ENCODE results near the gene TMEM219.

The TMEM219 gene, protein sequence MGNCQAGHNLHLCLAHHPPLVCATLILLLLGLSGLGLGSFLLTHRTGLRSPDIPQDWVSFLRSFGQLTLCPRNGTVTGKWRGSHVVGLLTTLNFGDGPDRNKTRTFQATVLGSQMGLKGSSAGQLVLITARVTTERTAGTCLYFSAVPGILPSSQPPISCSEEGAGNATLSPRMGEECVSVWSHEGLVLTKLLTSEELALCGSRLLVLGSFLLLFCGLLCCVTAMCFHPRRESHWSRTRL

DNA sequence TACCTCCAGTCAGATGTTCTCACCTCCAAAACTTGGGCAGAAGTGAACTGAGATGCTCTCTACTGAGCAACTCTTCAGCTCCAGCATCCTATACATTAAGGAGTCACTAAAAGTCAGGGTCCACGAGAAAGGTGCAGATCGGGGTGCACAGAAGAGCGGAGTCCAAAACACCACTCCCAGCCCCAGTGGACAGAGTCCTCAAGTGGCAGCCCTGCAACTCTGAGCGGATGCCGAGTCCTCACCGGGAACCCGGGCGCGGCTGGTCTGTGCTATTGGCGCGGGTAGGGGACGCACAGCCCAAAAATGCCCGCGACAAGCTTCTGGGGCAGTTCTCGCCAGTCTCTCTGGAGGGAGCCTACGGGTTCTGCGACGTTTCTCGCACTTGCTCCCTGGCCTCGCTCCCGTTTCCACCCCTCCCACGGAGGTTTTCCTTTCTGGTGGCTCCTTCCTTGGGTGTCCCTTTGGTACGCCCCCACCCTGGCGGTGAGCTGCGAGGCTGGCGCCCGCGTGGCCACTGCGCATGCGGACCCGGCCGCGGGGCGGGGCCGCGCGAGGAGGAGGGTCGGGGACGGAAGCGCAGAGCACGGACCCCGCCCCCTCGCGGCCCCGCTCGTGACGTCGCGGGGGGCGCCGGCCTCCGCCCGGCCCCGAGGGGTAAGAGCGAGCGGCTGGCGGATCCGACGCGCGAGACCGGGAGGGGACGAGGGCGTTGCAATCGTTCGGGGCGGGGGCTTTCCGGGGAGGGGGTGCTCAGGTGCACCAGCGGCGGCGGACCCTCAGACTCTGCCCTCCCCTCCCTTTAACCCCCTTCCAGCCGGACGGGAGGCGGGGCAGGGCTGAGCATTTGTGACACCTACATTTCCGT is at the start of gene TMEM219:
Gene TMEM219 (plus strand): TSS at position 601 of the 865 bp plus-strand sequence. CDS start 1,065 bp downstream, outside the sequence.
- peaks cover 6% of the 10 kb centered on the region for H3K36me3 ChIP-seq (ENCODE audit: insufficient read depth, low read length)
- H3K27me3 ChIP-seq (ENCODE audit: insufficient read depth, low read length), result no peaks in the 10 kb centered on the region
- H3K4me1 ChIP-seq (ENCODE audit: insufficient read depth, low read length), result peaks cover 6% of the 10 kb centered on the region
- H3K9me3 ChIP-seq (ENCODE audit: low read length), result peaks cover 2% of the 10 kb centered on the region
- peak within 1 kb of the TSS; percentile 44 for H2AFZ ChIP-seq (ENCODE audit: low read depth, low read length)
- H3K4me3 ChIP-seq (ENCODE audit: low read length), result peak within 1 kb of the TSS; percentile 62

DNA sequence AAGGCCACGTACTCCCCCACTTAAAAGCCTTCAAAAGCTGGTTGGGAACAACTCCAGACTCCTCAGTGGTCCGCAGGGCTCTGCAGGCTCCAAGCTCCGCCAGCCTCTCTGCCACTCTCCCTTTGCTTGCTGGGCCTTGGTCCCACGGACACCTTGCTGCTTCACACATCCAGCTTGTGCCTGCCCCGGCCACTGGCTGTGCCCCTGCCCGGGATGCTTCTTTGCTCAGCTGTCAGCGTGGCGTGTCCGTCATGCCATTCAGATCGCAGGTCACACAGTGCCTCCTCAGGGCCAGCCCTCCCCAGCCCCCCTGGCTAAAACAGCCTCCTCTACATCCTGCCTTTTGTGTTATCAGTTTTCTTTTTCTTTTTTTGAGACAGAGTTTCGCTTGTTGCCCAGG is 49.8 kb upstream of the TMEM219 start:
- Histone ChIP-seq H2AFZ (ENCODE audit: low read depth, low read length) (no peak overlapping the region), H3K4me1 (ENCODE audit: insufficient read depth, low read length) (no peaks in the 10 kb centered on the region), H3K27me3 (ENCODE audit: insufficient read depth, low read length) (no peaks in the 10 kb centered on the region), H3K9me3 (ENCODE audit: low read length) (peaks cover 2% of the 10 kb centered on the region), H3K4me3 (ENCODE audit: low read length) (no peak overlapping the region), H3K36me3 (ENCODE audit: insufficient read depth, low read length) (peaks cover 8% of the 10 kb centered on the region)

DNA sequence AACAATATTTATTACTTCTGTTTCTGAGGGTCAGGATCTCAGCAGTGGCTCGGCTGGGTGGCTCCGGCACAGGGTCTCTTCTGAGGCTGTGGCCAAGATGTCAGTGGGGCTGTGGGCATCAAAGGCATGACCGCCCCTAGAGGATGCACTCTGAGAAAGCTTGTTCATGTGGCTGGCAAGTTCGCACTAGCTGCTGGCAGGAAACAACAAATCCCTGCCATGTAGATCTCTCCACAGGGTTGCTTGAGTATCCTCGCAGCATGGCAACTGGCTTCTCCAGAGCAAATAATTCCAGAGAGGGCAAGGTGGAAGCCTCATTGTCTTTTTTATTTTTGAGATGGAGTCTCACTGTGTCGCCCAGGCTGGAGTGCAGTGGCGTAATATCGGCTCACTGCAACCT is 48.4 kb upstream of the TMEM219 start:
- H3K36me3 ChIP-seq (ENCODE audit: insufficient read depth, low read length), result peaks cover 12% of the 10 kb centered on the region

DNA sequence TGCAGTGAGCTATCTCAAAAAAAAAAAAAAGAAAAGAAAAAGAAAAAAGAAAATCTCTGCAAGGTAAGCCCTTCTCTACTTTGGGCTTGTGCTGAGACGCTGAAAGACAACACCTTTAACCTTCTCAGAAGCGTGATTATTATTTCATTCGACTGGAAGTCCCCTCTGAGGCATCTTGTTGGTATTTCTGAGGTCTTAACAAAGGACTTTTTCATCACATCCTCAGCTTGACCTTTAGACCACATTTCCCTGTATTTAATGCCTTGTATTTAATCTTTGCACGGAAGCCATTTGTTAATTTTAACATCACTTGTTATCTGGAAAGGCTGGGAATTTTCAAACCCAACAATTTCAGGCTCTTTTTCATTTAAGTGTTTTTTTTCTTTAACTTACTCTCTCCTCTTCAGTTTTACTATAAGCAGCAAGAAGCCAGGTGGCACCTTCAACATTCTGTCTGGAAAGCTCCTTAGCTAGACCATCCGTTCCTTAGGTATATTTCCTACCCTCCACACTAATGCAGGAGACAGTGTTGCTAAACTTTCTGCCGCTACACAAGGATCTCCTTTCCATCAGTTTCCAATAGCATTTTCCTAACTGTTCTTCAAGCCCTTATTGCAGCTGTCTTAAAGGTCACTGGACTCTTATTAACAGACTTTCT is 46.2 kb upstream of the TMEM219 start:
- no peak overlapping the region for H3K4me3 ChIP-seq (ENCODE audit: low read length)
- no peaks in the 10 kb centered on the region for H3K27me3 ChIP-seq (ENCODE audit: insufficient read depth, low read length)
- no peaks in the 10 kb centered on the region for H3K4me1 ChIP-seq (ENCODE audit: insufficient read depth, low read length)
- peaks cover 23% of the 10 kb centered on the region for H3K36me3 ChIP-seq (ENCODE audit: insufficient read depth, low read length)
- peaks cover 2% of the 10 kb centered on the region for H3K9me3 ChIP-seq (ENCODE audit: low read length)
- H2AFZ ChIP-seq (ENCODE audit: low read depth, low read length), result no peak overlapping the region

More for the DNA sequence above, 48.4 kb upstream of the TMEM219 start:
- H3K27me3 ChIP-seq (ENCODE audit: insufficient read depth, low read length), result no peaks in the 10 kb centered on the region
- no peak overlapping the region for H2AFZ ChIP-seq (ENCODE audit: low read depth, low read length)
- no peaks in the 10 kb centered on the region for H3K4me1 ChIP-seq (ENCODE audit: insufficient read depth, low read length)
- no peak overlapping the region for H3K4me3 ChIP-seq (ENCODE audit: low read length)
- H3K9me3 ChIP-seq (ENCODE audit: low read length), result peaks cover 2% of the 10 kb centered on the region

DNA sequence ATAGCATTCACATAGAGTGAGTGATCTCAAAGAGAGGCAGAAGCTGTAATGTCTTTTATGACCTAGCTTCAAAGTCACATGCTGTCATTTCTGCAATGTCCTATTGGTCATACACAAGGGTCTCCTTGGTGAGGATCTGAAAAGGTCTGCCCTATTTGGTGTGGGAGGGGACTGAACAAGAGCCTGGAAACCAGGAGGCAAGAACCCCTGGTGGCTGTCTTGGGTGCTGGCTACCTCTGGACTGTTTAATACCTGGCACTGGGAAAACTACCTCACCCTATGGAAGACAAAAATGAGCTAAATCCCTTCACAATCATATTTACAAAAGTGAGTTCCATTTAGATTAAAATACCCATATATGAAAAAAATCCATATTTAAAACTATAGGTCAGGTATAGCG is 44.9 kb upstream of the TMEM219 start:
- no peaks in the 10 kb centered on the region for H3K27me3 ChIP-seq (ENCODE audit: insufficient read depth, low read length)
- H3K4me3 ChIP-seq (ENCODE audit: low read length), result no peak overlapping the region
- no peak overlapping the region for H2AFZ ChIP-seq (ENCODE audit: low read depth, low read length)
- H3K4me1 ChIP-seq (ENCODE audit: insufficient read depth, low read length), result no peaks in the 10 kb centered on the region
- peaks cover 2% of the 10 kb centered on the region for H3K9me3 ChIP-seq (ENCODE audit: low read length)
- H3K36me3 ChIP-seq (ENCODE audit: insufficient read depth, low read length), result peaks cover 27% of the 10 kb centered on the region

DNA sequence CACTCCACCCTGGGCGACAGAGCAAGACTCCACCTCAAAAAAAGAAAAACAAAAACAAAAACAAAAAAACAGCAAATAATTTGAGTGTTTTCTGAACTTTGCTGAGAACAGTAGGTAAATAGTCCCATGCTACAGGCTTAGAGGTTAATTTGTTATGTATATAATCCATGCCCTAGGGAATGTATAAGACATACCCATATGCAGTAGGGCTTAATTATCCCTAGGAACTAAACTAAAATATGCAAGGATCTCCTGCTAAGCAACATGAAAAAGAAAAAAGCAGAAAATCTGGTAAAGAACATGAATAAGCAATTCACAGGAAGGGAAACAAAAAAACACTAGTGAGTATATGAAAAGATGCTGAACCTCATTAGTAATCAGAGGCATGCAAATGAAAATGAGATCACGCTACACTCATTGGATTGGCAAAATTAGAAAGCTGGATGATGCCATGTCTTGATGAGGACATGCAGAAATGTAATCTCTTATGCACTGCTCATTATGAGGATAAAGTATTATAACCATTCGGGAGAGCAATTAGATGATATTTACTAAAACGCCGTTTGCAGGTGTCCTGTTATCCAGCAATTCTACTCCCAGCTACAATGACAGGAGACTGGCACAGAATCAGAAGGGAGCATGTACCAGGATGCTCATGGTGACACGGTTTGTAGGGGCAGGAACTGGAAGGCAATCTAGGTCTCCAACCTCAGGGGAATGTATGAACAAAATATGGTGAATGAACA is 41.4 kb upstream of the TMEM219 start:
- no peaks in the 10 kb centered on the region for H3K27me3 ChIP-seq (ENCODE audit: insufficient read depth, low read length)
- H3K9me3 ChIP-seq (ENCODE audit: low read length), result peaks cover 2% of the 10 kb centered on the region
- H3K36me3 ChIP-seq (ENCODE audit: insufficient read depth, low read length), result peaks cover 25% of the 10 kb centered on the region
- H3K4me1 ChIP-seq (ENCODE audit: insufficient read depth, low read length), result peaks cover 5% of the 10 kb centered on the region
- no peak overlapping the region for H3K4me3 ChIP-seq (ENCODE audit: low read length)
- no peak overlapping the region for H2AFZ ChIP-seq (ENCODE audit: low read depth, low read length)

DNA sequence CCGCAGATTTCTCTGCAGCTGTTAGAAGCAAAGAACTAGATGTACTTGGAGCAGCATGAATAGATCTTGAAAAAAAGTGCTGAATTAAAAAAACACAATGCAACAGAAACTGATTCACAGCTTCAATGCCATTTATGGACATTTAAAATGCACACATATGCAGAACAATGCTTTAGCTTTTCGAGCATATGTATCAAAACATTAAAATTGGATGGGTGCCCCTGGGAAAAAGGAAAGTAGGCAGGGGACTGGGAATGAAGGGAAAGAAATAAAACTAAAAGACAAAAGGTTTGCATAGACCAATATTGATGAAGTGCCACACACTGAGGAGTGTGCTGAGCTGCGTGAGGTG is 40.9 kb upstream of the TMEM219 start:
- Histone ChIP-seq H3K4me3 (ENCODE audit: low read length) (no peak overlapping the region), H3K4me1 (ENCODE audit: insufficient read depth, low read length) (peaks cover 5% of the 10 kb centered on the region), H3K27me3 (ENCODE audit: insufficient read depth, low read length) (no peaks in the 10 kb centered on the region), H3K9me3 (ENCODE audit: low read length) (peaks cover 2% of the 10 kb centered on the region), H3K36me3 (ENCODE audit: insufficient read depth, low read length) (peaks cover 25% of the 10 kb centered on the region), H2AFZ (ENCODE audit: low read depth, low read length) (no peak overlapping the region)

DNA sequence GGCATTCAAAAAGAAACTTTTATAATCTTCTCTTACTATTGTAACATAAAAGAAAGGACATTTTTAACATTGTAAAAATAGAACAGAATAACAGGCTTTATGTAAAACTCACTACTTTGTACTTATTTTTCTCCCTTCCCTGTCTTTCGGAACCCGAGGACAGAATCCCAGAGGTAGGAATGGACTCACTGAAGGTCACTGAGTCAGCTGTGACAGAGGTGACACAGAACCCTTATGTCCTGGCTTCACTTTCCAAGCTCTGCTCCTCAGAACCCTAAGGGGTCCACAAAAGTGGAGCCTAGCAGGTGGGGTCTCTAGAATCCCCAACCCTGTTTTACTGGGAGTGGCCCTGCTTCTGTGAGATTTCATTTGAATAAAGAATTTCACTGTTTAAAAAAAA is 39.6 kb upstream of the TMEM219 start:
- H3K27me3 ChIP-seq (ENCODE audit: insufficient read depth, low read length), result no peaks in the 10 kb centered on the region
- H3K4me1 ChIP-seq (ENCODE audit: insufficient read depth, low read length), result peaks cover 14% of the 10 kb centered on the region
- H3K4me3 ChIP-seq (ENCODE audit: low read length), result no peak overlapping the region
- H3K9me3 ChIP-seq (ENCODE audit: low read length), result no peaks in the 10 kb centered on the region
- H3K36me3 ChIP-seq (ENCODE audit: insufficient read depth, low read length), result peaks cover 19% of the 10 kb centered on the region
- no peak overlapping the region for H2AFZ ChIP-seq (ENCODE audit: low read depth, low read length)

DNA sequence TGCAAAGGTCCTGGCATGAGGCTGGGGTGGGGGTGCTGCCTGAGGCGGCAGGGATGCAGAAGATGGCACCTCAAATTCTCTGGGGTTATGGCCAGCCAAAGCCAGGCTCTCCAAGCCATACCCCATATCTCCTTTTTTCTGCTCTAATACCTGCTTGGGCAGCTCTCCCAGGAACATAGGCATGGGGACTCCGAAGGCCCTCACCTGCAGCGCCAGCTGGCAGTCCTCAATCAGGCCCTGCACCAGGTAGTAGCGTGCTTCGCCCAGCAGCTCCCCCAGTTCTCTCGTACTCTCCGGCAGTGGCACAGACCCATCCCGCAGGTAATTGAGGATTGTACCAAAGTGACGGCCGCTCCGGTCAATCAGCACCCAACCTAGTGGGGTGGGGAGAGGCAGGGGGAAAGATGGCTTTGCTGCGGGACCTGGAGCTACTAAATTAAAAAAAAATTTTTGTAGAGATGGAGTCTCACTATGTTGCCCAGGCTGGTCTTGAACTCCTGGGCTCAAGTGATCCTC is 38.8 kb upstream of the TMEM219 start:
- H2AFZ ChIP-seq (ENCODE audit: low read depth, low read length), result no peak overlapping the region
- H3K36me3 ChIP-seq (ENCODE audit: insufficient read depth, low read length), result peaks cover 16% of the 10 kb centered on the region
- H3K9me3 ChIP-seq (ENCODE audit: low read length), result no peaks in the 10 kb centered on the region
- H3K4me3 ChIP-seq (ENCODE audit: low read length), result no peak overlapping the region
- peaks cover 17% of the 10 kb centered on the region for H3K4me1 ChIP-seq (ENCODE audit: insufficient read depth, low read length)
- H3K27me3 ChIP-seq (ENCODE audit: insufficient read depth, low read length), result no peaks in the 10 kb centered on the region

DNA sequence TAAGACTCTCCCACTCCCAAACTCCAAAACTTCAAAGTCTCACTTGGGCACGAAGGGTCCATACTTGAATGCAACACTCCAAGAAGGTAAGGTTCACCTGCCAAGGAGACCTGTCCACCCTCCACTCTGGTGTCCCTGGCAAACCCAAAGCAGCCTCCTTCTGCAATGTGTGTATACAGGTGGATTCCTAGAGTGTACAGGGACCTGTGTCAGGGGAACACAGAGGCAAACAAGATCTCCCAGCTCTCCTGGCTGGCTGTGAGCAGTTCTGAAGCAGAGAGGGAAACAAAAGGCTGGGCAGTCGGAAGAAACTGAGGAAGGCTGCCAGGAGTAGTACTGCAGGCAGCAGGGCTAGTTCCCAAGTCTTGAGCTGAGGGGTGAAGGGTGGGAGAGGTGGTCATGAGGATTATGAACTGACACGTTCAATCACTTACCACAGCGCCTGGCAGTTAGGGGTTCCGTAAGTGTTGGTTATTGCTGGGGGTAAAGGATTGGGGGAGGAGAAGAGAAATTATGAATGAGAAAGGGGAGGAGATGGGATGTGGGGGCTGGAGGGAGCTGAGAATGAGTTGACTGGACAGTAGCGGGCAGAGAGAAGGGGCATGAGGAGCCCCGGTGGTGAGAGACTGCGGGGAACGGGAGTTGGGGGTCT is 36.6 kb upstream of the TMEM219 start:
- Histone ChIP-seq H3K4me1 (ENCODE audit: insufficient read depth, low read length) (peaks cover 17% of the 10 kb centered on the region), H2AFZ (ENCODE audit: low read depth, low read length) (peak overlapping the region; percentile 12), H3K9me3 (ENCODE audit: low read length) (no peaks in the 10 kb centered on the region), H3K27me3 (ENCODE audit: insufficient read depth, low read length) (no peaks in the 10 kb centered on the region), H3K4me3 (ENCODE audit: low read length) (peak overlapping the region; percentile 90), H3K36me3 (ENCODE audit: insufficient read depth, low read length) (peaks cover 7% of the 10 kb centered on the region)

DNA sequence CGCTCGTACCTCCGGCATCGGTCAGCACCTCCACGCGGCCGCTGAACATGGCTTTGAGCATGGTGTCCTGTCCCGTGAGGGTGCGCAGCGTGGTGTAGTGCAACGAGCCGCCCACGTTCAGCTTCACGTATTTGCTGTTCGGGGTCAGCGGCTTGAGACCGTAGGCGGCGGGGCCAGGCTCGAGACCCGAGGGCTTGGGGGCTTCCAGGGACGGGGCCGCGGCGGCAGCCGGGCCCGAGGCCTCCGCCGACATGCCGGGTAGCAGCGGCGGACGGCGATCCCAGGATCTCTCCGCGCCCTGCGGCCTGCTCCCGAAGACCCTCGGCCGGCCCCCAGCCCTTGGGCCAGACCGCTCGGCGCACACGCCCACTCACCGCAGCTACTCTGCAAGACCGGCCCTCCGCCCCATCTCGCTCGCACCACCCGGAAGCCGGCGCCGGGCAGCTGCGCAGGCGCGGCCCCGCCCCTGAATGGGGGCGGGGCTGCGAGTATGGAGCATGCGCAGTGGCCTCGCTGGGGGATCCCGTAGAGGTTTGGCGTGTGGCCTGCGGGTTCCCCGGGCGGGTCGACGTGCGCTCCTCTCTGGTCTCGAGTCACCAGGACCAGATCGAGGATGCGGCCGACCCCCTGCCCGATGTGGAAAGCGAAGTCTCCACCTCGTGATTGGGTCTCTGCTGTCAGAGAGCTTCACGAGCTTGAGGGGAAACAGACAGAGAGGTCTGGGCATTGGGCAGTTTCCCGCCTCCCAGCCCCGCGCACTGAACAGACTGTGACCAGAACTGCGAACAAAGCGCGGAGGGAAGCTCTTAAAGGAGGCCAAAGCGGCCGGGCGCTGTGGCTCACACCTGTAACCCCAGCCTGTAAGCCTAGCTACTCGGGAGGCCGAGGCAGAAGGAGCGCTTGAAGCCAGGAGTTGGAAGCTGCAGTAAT is 35.8 kb upstream of the TMEM219 start, which contains the start of gene KCTD13:
Gene KCTD13 (minus strand): TSS at position 446 of the 930 bp plus-strand sequence. CDS start 193 bp downstream, at position 253.
- Histone ChIP-seq H3K27me3 (ENCODE audit: insufficient read depth, low read length) (no peaks in the 10 kb centered on the region), H2AFZ (ENCODE audit: low read depth, low read length) (peak within 1 kb of the TSS; percentile 38), H3K4me3 (ENCODE audit: low read length) (peak within 1 kb of the TSS; percentile 90), H3K4me1 (ENCODE audit: insufficient read depth, low read length) (peaks cover 17% of the 10 kb centered on the region), H3K36me3 (ENCODE audit: insufficient read depth, low read length) (peaks cover under 1% of the 10 kb centered on the region), H3K9me3 (ENCODE audit: low read length) (no peaks in the 10 kb centered on the region)
